Frontal cortex (tissue), 1 donor: ENCODE measurements around the gene GCNT2. TPM values are rescaled to one million over a fixed set of nuclear protein-coding genes. Genes with fewer than 3 reads are reported as not detected.

ENCODE experiments used
- small RNA-seq: library from RNA; depleted of rRNA; stranded (forward); fragments of <200 nt; gene quantifications from one replicate; pipeline ENCODE3, GENCODE V24; 2014
- total RNA-seq: library from RNA; depleted of rRNA; stranded (reverse); fragments of >200 nt; gene quantifications from one replicate; pipeline ENCODE4 v1.2.3, GENCODE V29; 2014

The GCNT2 gene
- total RNA-seq, 1 donor from 2014 or later = 19.2 TPM

Small RNA genes within 50 kb of the gene (small RNA-seq; reads per million reads assigned to genes)
- gene RF00019 = not detected

Other genes starting within 250 kb of the GCNT2 start
- gene TFAP2A, start 106.3 kb upstream of the GCNT2 start, total RNA-seq = not detected
- gene C6orf52, start 173.3 kb downstream of the GCNT2 start, total RNA-seq = 0.82 TPM
- 32.2 TPM for gene PAK1IP1, start 173.6 kb downstream of the GCNT2 start, total RNA-seq
- gene TMEM14C, start 201.7 kb downstream of the GCNT2 start, total RNA-seq = 46.5 TPM
- 58.3 TPM for gene TMEM14B, start 226.5 kb downstream of the GCNT2 start, total RNA-seq